ACHN (cell line): Measurements from ENCODE around the gene PICK1.

Source experiments
- DNase-seq: peaks from one replicate; pipeline ENCODE4 v3.0.0-alpha.2; 2015
- in situ Hi-C: cut with HindIII; loops from 2 replicates; pipeline ENCODE4 v1.10.0; 2017; ENCODE audit warnings: low sequenced_read_pairs, low pct_ligation_motif_present, low pct_unique_long_range_greater_than_20kb

The PICK1 gene

DNA sequence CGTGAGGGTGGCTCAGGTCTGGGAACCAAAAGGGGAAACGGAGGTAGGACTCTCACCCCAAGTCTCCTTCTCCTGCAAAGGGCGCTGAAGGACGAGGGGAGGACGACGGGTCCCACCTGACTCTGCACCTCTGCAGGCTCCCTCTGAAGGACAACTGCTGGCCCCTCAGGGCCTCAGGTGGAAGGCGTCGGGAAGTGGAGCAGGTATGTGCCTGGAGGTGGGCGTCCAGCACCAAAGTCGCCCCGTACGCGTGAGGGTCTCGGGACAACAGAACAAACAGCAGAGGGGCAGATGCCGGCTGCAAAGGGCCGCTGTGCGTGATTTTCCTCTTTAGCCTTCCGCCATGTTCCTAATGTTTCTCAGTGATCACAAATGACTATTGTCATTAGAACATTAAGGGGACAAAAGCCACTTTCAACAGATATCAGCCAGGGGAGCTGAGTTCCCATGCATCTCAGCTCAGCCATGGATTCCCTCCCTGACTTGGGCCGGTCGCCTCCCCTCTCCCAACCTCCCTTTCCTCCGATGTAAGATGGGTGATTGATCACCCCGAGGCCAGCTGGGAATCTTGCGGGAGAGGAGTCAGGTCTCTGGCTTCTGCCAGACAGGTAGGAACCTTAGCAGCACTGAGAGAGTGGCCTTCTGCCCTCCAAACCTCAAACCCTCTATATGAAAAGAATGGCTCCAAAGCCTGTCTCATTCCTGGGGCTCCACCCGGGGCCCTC is 25.9 kb downstream of the PICK1 start:
- DNase-seq: no peak
- in situ Hi-C loops: no loop called here

GRCh38 chr22:38083931-38084631 is 26.9 kb downstream of the PICK1 start, which contains the start of gene SLC16A8:
Gene SLC16A8, minus strand, starts transcription at chr22:38084184. Its CDS starts 1,311 bp downstream, at chr22:38082873.
- in situ Hi-C loops: no loop called here

DNA sequence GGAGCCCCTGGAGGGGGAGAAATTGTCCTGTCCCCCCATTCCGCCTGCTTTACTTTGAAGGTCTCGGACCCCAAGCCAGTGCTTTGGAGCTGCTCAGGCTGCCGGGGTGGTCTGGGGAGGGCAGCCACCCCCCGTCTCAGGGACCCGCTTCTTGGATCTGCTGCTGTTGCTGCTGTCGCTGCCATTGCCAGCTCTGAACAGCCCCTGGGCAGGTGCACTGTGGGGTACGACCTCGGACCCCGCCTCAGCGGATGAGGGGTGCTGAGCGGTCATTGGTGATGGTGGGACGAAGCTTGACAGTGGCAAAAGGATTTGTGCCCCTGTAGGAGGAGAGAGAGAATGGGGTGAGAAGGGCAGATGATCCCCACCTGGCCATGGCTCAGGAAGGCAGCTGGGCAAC is 27.9 kb downstream of the PICK1 start:
- DNase-seq: no peak
- in situ Hi-C loops: no loop called here

More at GRCh38 chr22:38083931-38084631, 26.9 kb downstream of the PICK1 start, which contains the start of gene SLC16A8:
- no peak for DNase-seq

- in situ Hi-C loops: no loop called here
- DNase-seq: no peak
Observed at GRCh38 chr22:38085501-38085900, 28.3 kb downstream of the PICK1 start.

- DNase-seq: no peak
- in situ Hi-C loops: no loop called here
Observed at GRCh38 chr22:38086001-38086845, 29.0 kb downstream of the PICK1 start.

DNA sequence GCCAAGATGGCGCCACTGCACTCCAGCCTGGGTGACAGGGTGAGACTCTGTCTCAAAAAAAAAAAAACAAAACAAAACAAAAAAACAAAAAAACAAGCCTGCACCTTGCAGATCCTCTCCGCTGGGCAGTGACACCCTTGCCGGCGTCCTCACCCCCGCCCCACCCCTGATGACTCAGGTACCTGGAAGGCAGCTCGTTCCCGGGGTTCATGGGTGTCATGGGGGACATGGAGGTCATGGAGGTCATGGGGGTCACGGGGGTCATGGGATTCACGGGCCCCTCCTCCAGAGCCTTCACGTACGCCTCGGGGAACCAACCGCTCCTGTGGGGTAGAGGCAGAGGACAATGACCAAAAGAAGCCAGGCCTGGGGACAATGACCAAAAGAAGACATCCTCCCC is 29.7 kb downstream of the PICK1 start:
- in situ Hi-C loops: no loop called here
- DNase-seq: no peak

- no peak for DNase-seq
- in situ Hi-C loops: no loop called here
Observed at GRCh38 chr22:38087855-38088254, 30.7 kb downstream of the PICK1 start.

GRCh38 chr22:38088629-38089473 is 31.6 kb downstream of the PICK1 start:
- DNase-seq: no peak
- in situ Hi-C loops: no loop called here

GRCh38 chr22:38089474-38089851 is 32.3 kb downstream of the PICK1 start:
- DNase-seq: no peak
- in situ Hi-C loops: no loop called here

- in situ Hi-C loops: no loop called here
- no peak for DNase-seq
Observed at GRCh38 chr22:38097058-38097457, 39.9 kb downstream of the PICK1 start.

DNA sequence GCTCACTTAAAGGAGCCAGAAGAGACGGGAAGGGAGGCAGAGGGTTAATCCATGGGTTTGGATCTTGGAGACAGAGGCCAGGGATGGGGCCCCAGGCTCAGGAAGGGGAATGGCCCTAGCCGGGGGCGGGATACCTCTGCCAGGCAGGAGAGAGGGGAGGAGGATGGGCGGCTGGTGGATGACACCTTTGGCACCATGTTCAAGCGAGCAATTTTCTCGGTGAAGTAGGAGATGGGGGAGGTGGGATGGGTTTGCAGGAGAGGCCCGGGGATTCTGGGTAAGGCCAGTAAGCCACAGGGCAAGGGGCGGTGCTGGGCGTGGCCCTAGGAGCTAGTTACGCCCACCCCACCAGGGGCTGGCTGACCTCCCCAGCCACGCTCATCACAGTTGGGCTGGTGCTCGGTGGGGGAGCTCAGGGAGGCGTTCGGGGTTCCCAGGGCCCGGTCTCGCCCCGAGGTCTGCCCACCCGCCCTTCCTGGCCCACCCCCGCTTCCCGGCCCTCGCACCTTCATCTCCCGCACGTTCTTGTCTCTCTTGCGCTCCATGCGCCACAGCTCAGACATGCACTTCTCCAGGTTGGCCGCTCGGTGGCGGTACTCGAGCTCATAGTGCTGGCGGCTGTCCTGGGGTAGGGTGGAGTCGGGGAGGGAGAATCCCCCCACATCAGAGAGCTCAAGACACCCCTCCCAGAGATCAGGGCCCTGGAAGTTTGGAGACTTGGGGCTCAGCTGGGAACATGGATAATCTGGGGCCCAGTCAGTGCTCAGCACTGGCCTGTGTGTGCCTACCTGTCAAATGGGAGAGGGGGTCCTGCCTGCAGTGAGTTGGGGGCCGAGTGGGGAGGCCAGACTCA is 40.6 kb downstream of the PICK1 start:
- DNase-seq: no peak
- in situ Hi-C loops: no loop called here

- DNase-seq: no peak
- in situ Hi-C loops: no loop called here
Observed at GRCh38 chr22:38098410-38099249, 41.4 kb downstream of the PICK1 start.

- DNase-seq: no peak
- in situ Hi-C loops: no loop called here
Observed at GRCh38 chr22:38103641-38104040, 46.4 kb downstream of the PICK1 start.

DNA sequence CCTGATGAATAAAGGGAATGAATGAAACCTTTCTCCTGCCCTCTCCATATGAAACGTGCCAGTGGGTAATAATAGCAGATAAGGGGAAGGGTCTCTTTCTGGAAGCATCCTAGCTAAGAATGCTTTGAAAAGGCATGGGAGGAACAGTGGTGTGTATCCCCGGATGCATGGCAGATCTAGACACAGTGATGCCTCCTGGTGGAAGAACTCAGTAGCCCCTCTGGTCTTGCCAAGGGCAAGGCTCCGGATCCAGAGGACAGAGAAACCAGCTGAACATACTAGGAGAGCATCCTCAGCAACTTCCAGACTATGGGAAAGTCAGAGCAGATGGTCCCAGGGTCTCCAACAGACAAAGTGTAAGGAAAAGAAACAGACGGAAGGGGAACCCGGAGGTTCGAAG is 46.9 kb downstream of the PICK1 start:
- in situ Hi-C loops: no loop called here
- DNase-seq: peak; percentile 24

DNA sequence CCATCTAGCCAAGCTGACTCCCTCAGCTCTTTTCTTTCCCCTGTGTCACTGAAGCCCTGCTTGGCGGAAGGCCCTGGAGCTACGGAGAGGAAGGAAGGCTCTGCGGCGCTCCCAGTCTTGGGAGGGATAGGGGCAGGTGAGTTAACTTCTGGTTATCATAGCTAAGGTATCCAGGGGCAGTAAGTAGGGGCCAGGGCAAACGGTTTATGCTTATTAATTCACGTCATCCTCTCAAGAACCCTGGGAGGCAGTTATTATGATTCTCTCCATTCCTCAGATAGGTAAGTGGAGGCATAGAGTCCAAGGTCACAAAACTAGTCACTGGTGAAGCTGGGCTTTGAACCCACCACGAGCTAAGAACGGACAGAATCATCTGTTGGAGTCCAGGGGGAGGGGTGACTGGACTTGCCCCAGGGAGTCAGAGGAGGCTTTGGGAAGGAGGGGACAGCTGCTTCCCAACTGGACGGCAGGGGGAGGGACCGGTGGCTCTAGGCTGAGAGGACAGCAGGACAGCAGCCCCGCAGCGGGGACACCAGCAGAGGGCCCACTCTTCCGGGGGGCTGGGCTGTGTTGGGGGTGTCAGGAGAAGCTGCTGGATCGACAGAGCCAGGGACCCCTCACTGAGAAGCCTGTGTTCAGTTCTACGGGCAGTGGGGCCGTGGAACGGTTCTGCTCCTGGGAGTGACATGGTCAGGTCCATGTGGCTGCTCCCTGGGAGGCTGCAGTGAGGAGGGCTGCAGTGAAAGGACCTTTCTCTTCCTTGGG is 49.8 kb downstream of the PICK1 start:
- DNase-seq: no peak
- in situ Hi-C loops: no loop called here
